ENCODE data around the gene WDPCP. TPM values are rescaled to one million over a fixed set of nuclear protein-coding genes. Genes with fewer than 3 reads are reported as not detected.

The WDPCP gene
- total and polyA plus RNA-seq, 2 of the 4 experiments (the other 2 are of a cell fraction): 2.2 to 10.2 TPM

- DNase-seq (no peak), ATAC-seq (ENCODE audit: low read depth) (no peak)
- no peak overlapping the region for H3K4ac ChIP-seq (ENCODE audit: low read depth, low read length)
- no peak overlapping the region for H2BK15ac ChIP-seq (ENCODE audit: low read depth, low read length)
- TF ChIP-seq POLR2A (IDR thresholded peaks at IDR 0.05; ENCODE audit: low read depth, low read length) (no peak), SMC3 (IDR thresholded peaks at IDR 0.05; ENCODE audit: low read depth, low read length) (no peak), MAZ (IDR thresholded peaks at IDR 0.05; ENCODE audit: borderline replicate concordance, low read depth, low read length) (no peak), MXI1 (IDR thresholded peaks at IDR 0.05; ENCODE audit: borderline replicate concordance, low read depth, low read length) (no peak), CTCF (conservative IDR thresholded peaks at IDR 0.05; ENCODE audit: low read depth, low read length) (no peak), RAD21 (IDR thresholded peaks at IDR 0.05; ENCODE audit: low read length) (no peak), BHLHE40 (IDR thresholded peaks at IDR 0.05; ENCODE audit: low read depth, low read length) (no peak)
- no peaks in the 10 kb centered on the region for H3K79me1 ChIP-seq (ENCODE audit: low read depth in 1 of 2, low read length in 2 of 2)
- no peak overlapping the region for H3K14ac ChIP-seq (replicated peaks; ENCODE audit: low read depth, low read length)
- no peaks in the 10 kb centered on the region for H3K9me1 ChIP-seq (ENCODE audit: insufficient read depth, low read length)
- POLR2A ChIA-PET (ENCODE audit: unreplicated experiment): no interaction called here
- no peak overlapping the region for H2AK9ac ChIP-seq (replicated peaks; ENCODE audit: low read depth, low read length, poor library complexity)
- no peak overlapping the region for H3K56ac ChIP-seq (ENCODE audit: extremely low read depth, insufficient read depth, low read length)
- no peaks in the 10 kb centered on the region for H3K4me1 ChIP-seq (ENCODE audit: control insufficient read depth, insufficient read depth, low read length)
- no peaks in the 10 kb centered on the region for H3K27me3 ChIP-seq (ENCODE audit: control insufficient read depth, insufficient read depth, low read length)
- H2AK5ac ChIP-seq (ENCODE audit: low read depth, low read length): no peak overlapping the region
- H4K5ac ChIP-seq (ENCODE audit: low read depth, low read length): no peak overlapping the region
- peaks cover 2% of the 10 kb centered on the region; the same call in 1 of the 2 replicates for H3K9me3 ChIP-seq (ENCODE audit: control insufficient read depth, insufficient read depth, low read length)
- CTCF ChIA-PET: no interaction called here
- H3K36me3 ChIP-seq (ENCODE audit: control insufficient read depth, insufficient read depth, low read length): no peaks in the 10 kb centered on the region
- no TSS peak for BruUV-seq (replicated peaks)
- no peak overlapping the region for H3K23ac ChIP-seq (ENCODE audit: low read depth, low read length)
- H3K4me3 ChIP-seq (ENCODE audit: insufficient read depth, low read depth, low read length): no peak overlapping the region
- in situ Hi-C loops (cut with MboI; ENCODE audit: low sequenced_read_pairs): no loop called here
- intact Hi-C loops (cut with micrococcal nuclease): no loop called here
- no peak overlapping the region for H4K91ac ChIP-seq (ENCODE audit: insufficient read depth, low read depth, low read length)
- no peak overlapping the region for H2BK20ac ChIP-seq (ENCODE audit: low read depth, low read length)
- dilution Hi-C loops (cut with HindIII; ENCODE audit: low sequenced_read_pairs, unreplicated experiment): no loop called here
- H4K20me1 ChIP-seq (ENCODE audit: insufficient read depth, low read length): no peaks in the 10 kb centered on the region
- no peak overlapping the region for H3K9ac ChIP-seq (ENCODE audit: low read depth, low read length)
- no CpG with 5 or more reads among the region's 2 CpGs for WGBS, 2 experiments (ENCODE audit: extremely low coverage in 2 of 2, insufficient read length in 1 of 2)
- no peak overlapping the region for H3K4me2 ChIP-seq (ENCODE audit: low read depth, low read length)
- no peak overlapping the region for H3K18ac ChIP-seq (ENCODE audit: low read depth, low read length)
- H3K27ac ChIP-seq (ENCODE audit: insufficient read depth, low read length): no peak overlapping the region
- no peak overlapping the region for H2AFZ ChIP-seq (replicated peaks; ENCODE audit: low read length, poor library complexity)
- no peak overlapping the region for H2BK120ac ChIP-seq (ENCODE audit: low read depth, low read length)
- no peak overlapping the region for H2BK5ac ChIP-seq (ENCODE audit: low read depth, low read length, poor library complexity, severe bottlenecking)
- no peak overlapping the region for H4K8ac ChIP-seq (ENCODE audit: low read depth in 2 of 2, low read length in 2 of 2)
Observed at GRCh38 chr2:63632382-63632781, 44.1 kb upstream of the WDPCP start.

Data from IMR-90 (cell line).